ENCODE results near the gene ITGA7.

Gene ITGA7

DNA sequence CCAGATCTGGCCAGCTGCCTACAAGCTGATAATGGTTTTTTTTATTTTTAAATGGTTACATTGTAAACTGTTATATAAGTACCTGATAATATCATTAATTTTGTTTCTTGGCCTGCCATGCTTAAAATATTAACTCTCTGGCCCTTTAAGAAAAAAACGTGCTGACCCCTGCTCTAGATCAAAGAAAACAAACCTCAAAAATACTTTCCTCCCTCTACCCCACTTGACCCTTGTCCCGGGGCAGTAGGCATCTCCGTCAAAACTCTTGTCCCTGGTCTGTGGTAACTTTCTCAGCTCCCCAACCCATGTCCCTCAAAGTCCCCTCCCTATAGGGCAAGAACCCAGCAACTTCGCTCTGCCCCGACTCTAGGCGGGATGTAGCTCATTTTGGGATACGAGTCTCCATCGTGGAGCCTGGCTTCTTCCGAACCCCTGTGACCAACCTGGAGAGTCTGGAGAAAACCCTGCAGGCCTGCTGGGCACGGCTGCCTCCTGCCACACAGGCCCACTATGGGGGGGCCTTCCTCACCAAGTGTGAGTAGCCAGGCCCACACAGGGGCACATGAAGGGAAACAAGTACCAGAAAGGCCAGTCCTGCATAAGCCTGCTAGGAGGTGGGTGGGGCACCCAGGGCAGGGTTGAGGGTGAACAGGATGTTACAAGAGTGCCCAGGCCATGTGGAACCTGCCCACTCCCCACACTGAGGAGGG is 16.0 kb upstream of the ITGA7 start:
- Histone ChIP-seq H3K9me2 (replicated peaks; ENCODE audit: control insufficient read depth, low read length) (no peaks in the 10 kb centered on the region), H3K27ac (ENCODE audit: low read depth, low read length) (no peak overlapping the region), H3K79me2 (ENCODE audit: control insufficient read depth, low read length) (peaks cover 7% of the 10 kb centered on the region), H3K9me3 (ENCODE audit: control insufficient read depth, insufficient read depth, low read length) (no peaks in the 10 kb centered on the region), H3K4me2 (ENCODE audit: low read length) (no peak overlapping the region), H3K4me1 (ENCODE audit: control insufficient read depth, low read length) (peaks cover 16% of the 10 kb centered on the region), H4K20me1 (ENCODE audit: control insufficient read depth, insufficient read depth, low read depth, low read length) (no peaks in the 10 kb centered on the region), H3K36me3 (ENCODE audit: control insufficient read depth, low read length) (peaks cover 39% of the 10 kb centered on the region), H3K27me3 (ENCODE audit: control insufficient read depth, low read length) (no peaks in the 10 kb centered on the region), H3K4me3 (ENCODE audit: low read length) (no peak overlapping the region), H3F3A (ENCODE audit: control insufficient read depth, insufficient read depth) (peaks cover 6% of the 10 kb centered on the region; the same call in 1 of the 2 replicates)
- no peak for TF ChIP-seq EZH2phosphoT487 (IDR thresholded peaks at IDR 0.05; ENCODE audit: borderline replicate concordance, low read length)
- TF ChIP-seq CTCF (IDR thresholded peaks at IDR 0.05; ENCODE audit: low read depth, low read length, poor library complexity, severe bottlenecking): no peak

GRCh38 chr12:55722948-55723347 is 15.2 kb upstream of the ITGA7 start:
- no peaks in the 10 kb centered on the region for H4K20me1 ChIP-seq (ENCODE audit: control insufficient read depth, insufficient read depth, low read depth, low read length)
- H3K9me3 ChIP-seq (ENCODE audit: control insufficient read depth, insufficient read depth, low read length): no peaks in the 10 kb centered on the region
- H3K4me3 ChIP-seq (ENCODE audit: low read length): no peak overlapping the region
- H3K27ac ChIP-seq (ENCODE audit: low read depth, low read length): no peak overlapping the region
- H3K36me3 ChIP-seq (ENCODE audit: control insufficient read depth, low read length): peaks cover 39% of the 10 kb centered on the region
- H3K4me2 ChIP-seq (ENCODE audit: low read length): no peak overlapping the region
- H3K79me2 ChIP-seq (ENCODE audit: control insufficient read depth, low read length): peaks cover 7% of the 10 kb centered on the region
- peaks cover 6% of the 10 kb centered on the region; the same call in 1 of the 2 replicates for H3F3A ChIP-seq (ENCODE audit: control insufficient read depth, insufficient read depth)
- no peak for TF ChIP-seq CTCF (IDR thresholded peaks at IDR 0.05; ENCODE audit: low read depth, low read length, poor library complexity, severe bottlenecking)
- no peak for TF ChIP-seq EZH2phosphoT487 (IDR thresholded peaks at IDR 0.05; ENCODE audit: borderline replicate concordance, low read length)
- H3K4me1 ChIP-seq (ENCODE audit: control insufficient read depth, low read length): peaks cover 20% of the 10 kb centered on the region
- H3K9me2 ChIP-seq (replicated peaks; ENCODE audit: control insufficient read depth, low read length): no peaks in the 10 kb centered on the region
- no peaks in the 10 kb centered on the region for H3K27me3 ChIP-seq (ENCODE audit: control insufficient read depth, low read length)

DNA sequence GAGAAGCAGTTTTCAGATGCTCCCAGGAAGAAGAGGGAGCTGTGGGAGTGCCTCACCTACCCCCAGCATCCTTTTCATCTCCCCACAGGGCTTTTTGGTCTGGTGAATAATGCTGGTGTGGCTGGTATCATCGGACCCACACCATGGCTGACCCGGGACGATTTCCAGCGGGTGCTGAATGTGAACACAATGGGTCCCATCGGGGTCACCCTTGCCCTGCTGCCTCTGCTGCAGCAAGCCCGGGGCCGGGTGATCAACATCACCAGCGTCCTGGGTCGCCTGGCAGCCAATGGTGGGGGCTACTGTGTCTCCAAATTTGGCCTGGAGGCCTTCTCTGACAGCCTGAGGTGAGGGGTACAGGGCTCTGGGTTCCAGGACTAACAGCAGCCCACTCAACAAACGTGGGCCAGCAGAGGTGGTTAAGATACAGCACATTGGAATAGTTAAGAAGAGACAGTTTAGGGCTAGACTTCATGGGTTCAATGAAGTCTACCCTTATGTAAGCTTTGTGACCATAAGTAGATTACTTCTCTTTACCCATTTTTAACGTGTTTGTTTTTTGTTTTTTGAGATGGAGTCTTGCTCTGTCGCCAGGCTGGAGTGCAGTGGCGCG is 14.0 kb upstream of the ITGA7 start:
- H3K27ac ChIP-seq (ENCODE audit: low read depth, low read length): no peak overlapping the region
- peaks cover 16% of the 10 kb centered on the region for H3K79me2 ChIP-seq (ENCODE audit: control insufficient read depth, low read length)
- peaks cover 28% of the 10 kb centered on the region for H3K4me1 ChIP-seq (ENCODE audit: control insufficient read depth, low read length)
- no peak overlapping the region for H3K4me2 ChIP-seq (ENCODE audit: low read length)
- no peaks in the 10 kb centered on the region for H3K9me3 ChIP-seq (ENCODE audit: control insufficient read depth, insufficient read depth, low read length)
- peaks cover 38% of the 10 kb centered on the region for H3K36me3 ChIP-seq (ENCODE audit: control insufficient read depth, low read length)
- H3K27me3 ChIP-seq (ENCODE audit: control insufficient read depth, low read length): no peaks in the 10 kb centered on the region
- no peak overlapping the region for H3K4me3 ChIP-seq (ENCODE audit: low read length)
- TF ChIP-seq EZH2phosphoT487 (IDR thresholded peaks at IDR 0.05; ENCODE audit: borderline replicate concordance, low read length) (no peak), CTCF (IDR thresholded peaks at IDR 0.05; ENCODE audit: low read depth, low read length, poor library complexity, severe bottlenecking) (no peak)
- no peaks in the 10 kb centered on the region for H3K9me2 ChIP-seq (replicated peaks; ENCODE audit: control insufficient read depth, low read length)
- H4K20me1 ChIP-seq (ENCODE audit: control insufficient read depth, insufficient read depth, low read depth, low read length): no peaks in the 10 kb centered on the region
- H3F3A ChIP-seq (ENCODE audit: control insufficient read depth, insufficient read depth): peaks cover 6% of the 10 kb centered on the region; the same call in 1 of the 2 replicates
